Stimulated activated CD4-positive, alpha-beta T cell treated with anti-CD3 and anti-CD28 coated beads, Interleukin-2, amount 100 ng/mL, for 4 hours (primary cell): Measurements from ENCODE around the gene BRINP1.

Experiments
- DNase-seq: peaks from one replicate; pipeline ENCODE4 v3.0.0-alpha.2; 2020; ENCODE audit warnings: low read depth

Gene BRINP1

GRCh38 chr9:119280740-119281485, 88.3 kb downstream of the BRINP1 start:
- DNase-seq: no peak

GRCh38 chr9:119278171-119278570, 91.1 kb downstream of the BRINP1 start:
- DNase-seq: no peak

- no peak for DNase-seq
These were observed 95.1 kb downstream of the BRINP1 start for GRCh38 chr9:119273984-119274665.

GRCh38 chr9:119273325-119273904, 95.8 kb downstream of the BRINP1 start:
- no peak for DNase-seq

GRCh38 chr9:119272500-119273211, 96.6 kb downstream of the BRINP1 start:
- no peak for DNase-seq

GRCh38 chr9:119268985-119269384, 100.2 kb downstream of the BRINP1 start:
- DNase-seq: no peak

GRCh38 chr9:119264165-119264564, 105.1 kb downstream of the BRINP1 start:
- no peak for DNase-seq

GRCh38 chr9:119257592-119257991, 111.6 kb downstream of the BRINP1 start:
- no peak for DNase-seq

GRCh38 chr9:119255116-119255515, 114.1 kb downstream of the BRINP1 start:
- no peak for DNase-seq

GRCh38 chr9:119252671-119253299, 116.5 kb downstream of the BRINP1 start:
- no peak for DNase-seq

GRCh38 chr9:119251936-119252335, 117.3 kb downstream of the BRINP1 start:
- no peak for DNase-seq

- DNase-seq: no peak
These were observed 118.5 kb downstream of the BRINP1 start for GRCh38 chr9:119250730-119251129.

- no peak for DNase-seq
These were observed 128.7 kb downstream of the BRINP1 start for GRCh38 chr9:119240546-119240945.

GRCh38 chr9:119234636-119235035, 134.6 kb downstream of the BRINP1 start:
- no peak for DNase-seq

GRCh38 chr9:119227422-119227821, 141.8 kb downstream of the BRINP1 start:
- no peak for DNase-seq

GRCh38 chr9:119224431-119224830, 144.8 kb downstream of the BRINP1 start:
- no peak for DNase-seq

GRCh38 chr9:119221276-119221675, 148.0 kb downstream of the BRINP1 start:
- DNase-seq: no peak

- no peak for DNase-seq
These were observed 150.9 kb downstream of the BRINP1 start for GRCh38 chr9:119218293-119218692.

GRCh38 chr9:119216651-119217331, 152.4 kb downstream of the BRINP1 start:
- DNase-seq: no peak

- DNase-seq: no peak
These were observed 153.6 kb downstream of the BRINP1 start for GRCh38 chr9:119215651-119216050.

- no peak for DNase-seq
These were observed 155.8 kb downstream of the BRINP1 start for GRCh38 chr9:119213471-119213870.
